HepG2 (cell line): Measurements from ENCODE around the gene NBPF20. TPM values are rescaled to one million over a fixed set of nuclear protein-coding genes. Genes with fewer than 3 reads are reported as not detected.
A peak's percentile ranks its signal among the peaks of the same experiment; 100 is the strongest.

Experiments
- CREM ChIP-seq, 2 experiments: sonication (generic) in 1 of 2; formaldehyde crosslinking in 1 of 2; IDR thresholded peaks; 2 replicates each; pipeline versions ENCODE4 v1.4.0 to v1.6.1; 2016 to 2020; ENCODE audit warnings: antibody characterized with exemption in 1 of 2, mild to moderate bottlenecking in 1 of 2, missing genetic modification reagents in 1 of 2
- HIVEP1 ChIP-seq: sonication (generic); formaldehyde crosslinking; IDR thresholded peaks from 2 replicates; pipeline ENCODE4 v1.4.0; 2020; ENCODE audit warnings: mild to moderate bottlenecking, missing genetic modification reagents
- HOXA5 ChIP-seq: sonication (generic); formaldehyde crosslinking; IDR thresholded peaks from 2 replicates; pipeline ENCODE4 v1.4.0; 2020; ENCODE audit warnings: missing genetic modification reagents
- KAT8 ChIP-seq: IDR thresholded peaks from 2 replicates; pipeline ENCODE4 v1.6.1; 2016; ENCODE audit warnings: missing genetic modification reagents, missing compliant biosample characterization
- KDM4B ChIP-seq: sonication (generic); formaldehyde crosslinking; IDR thresholded peaks from 2 replicates; pipeline ENCODE4 v1.4.0; 2020; ENCODE audit warnings: missing genetic modification reagents
- NFIC ChIP-seq: IDR thresholded peaks from 2 replicates; pipeline ENCODE4 v1.6.1; 2012; ENCODE audit warnings: mild to moderate bottlenecking, low read length, inconsistent platforms
- NFKBIZ ChIP-seq: IDR thresholded peaks from 2 replicates; pipeline ENCODE4 v1.6.1; 2018; ENCODE audit warnings: missing genetic modification reagents, missing compliant biosample characterization
- NR1H2 ChIP-seq: sonication (generic); formaldehyde crosslinking; IDR thresholded peaks from 2 replicates; pipeline ENCODE4 v1.8.1; 2022; ENCODE audit warnings: low read depth, missing genetic modification reagents, borderline replicate concordance
- PITX1 ChIP-seq: sonication (generic); formaldehyde crosslinking; IDR thresholded peaks from 2 replicates; pipeline ENCODE4 v1.5.1; 2020; ENCODE audit warnings: mild to moderate bottlenecking, missing genetic modification reagents
- SCMH1 ChIP-seq: sonication (generic); formaldehyde crosslinking; IDR thresholded peaks from 2 replicates; pipeline ENCODE4 v1.9.0; 2021; ENCODE audit warnings: missing genetic modification reagents, mild to moderate bottlenecking, borderline replicate concordance
- SMAD3 ChIP-seq: sonication (generic); formaldehyde crosslinking; IDR thresholded peaks from 2 replicates; pipeline ENCODE4 v1.4.0; 2020; ENCODE audit warnings: missing genetic modification reagents
- TEAD3 ChIP-seq: optimal IDR thresholded peaks from 2 replicates; pipeline ENCODE3; 2016; ENCODE audit warnings: borderline replicate concordance
- TFDP2 ChIP-seq: sonication (generic); formaldehyde crosslinking; IDR thresholded peaks from 2 replicates; pipeline ENCODE4 v1.4.0; 2020; ENCODE audit warnings: missing genetic modification reagents
- ZFYVE20 ChIP-seq: sonication (generic); formaldehyde crosslinking; IDR thresholded peaks from 2 replicates; pipeline ENCODE4 v1.8.0; 2023; ENCODE audit warnings: low read depth, mild to moderate bottlenecking, moderate library complexity, missing genetic modification reagents, borderline replicate concordance
- ZNF24 ChIP-seq: fragments of 450-650 bp; IDR thresholded peaks from 2 replicates; pipeline ENCODE4 v1.6.1; 2017; ENCODE audit warnings: antibody characterized with exemption, mild to moderate bottlenecking
- ZNF33A ChIP-seq: sonication (generic); formaldehyde crosslinking; IDR thresholded peaks from 2 replicates; pipeline ENCODE4 v1.5.1; 2020; ENCODE audit warnings: missing genetic modification reagents, mild to moderate bottlenecking, moderate library complexity, borderline replicate concordance
- ZNF382 ChIP-seq: sonication (generic); formaldehyde crosslinking; IDR thresholded peaks from 2 replicates; pipeline ENCODE4 v1.5.0; 2020; ENCODE audit warnings: missing genetic modification reagents, mild to moderate bottlenecking, borderline replicate concordance
- ZNF513 ChIP-seq: sonication (generic); formaldehyde crosslinking; conservative IDR thresholded peaks from 2 replicates; pipeline ENCODE4 v1.5.0; 2020; ENCODE audit warnings: missing genetic modification reagents
- ZNF639 ChIP-seq: conservative IDR thresholded peaks from 2 replicates; pipeline ENCODE4 v1.6.1; 2018; ENCODE audit warnings: missing genetic modification reagents
- ZNF704 ChIP-seq: sonication (generic); formaldehyde crosslinking; IDR thresholded peaks from 2 replicates; pipeline ENCODE4 v1.8.1; 2023; ENCODE audit warnings: mild to moderate bottlenecking, inconsistent platforms, moderate library complexity, missing genetic modification reagents, borderline replicate concordance
- polyA plus RNA-seq, 8 experiments: library from polyadenylated mRNA; depleted of rRNA in 3 of 8; stranded (reverse) in 7 of 8; unstranded in 1 of 8; fragments of >200 nt; fragmentation: Illumina TruSeq in 4 of 8; extraction: Trizol in 4 of 8; gene quantifications; 2 replicates each; pipeline versions ENCODE4 v1.2.1 to v1.2.3, GENCODE V29; 2011 to 2016; ENCODE audit warnings: low read depth in 4 of 8, missing spikeins in 1 of 8, mixed read lengths in 1 of 8; ENCODE audit not compliant: insufficient read depth in 1 of 8
- total RNA-seq, 5 experiments: library from RNA; depleted of rRNA; stranded (reverse); fragments of >200 nt; fragmentation: Illumina TruSeq; extraction: Trizol; gene quantifications; 2 replicates each; pipeline ENCODE4 v1.2.3, GENCODE V29; 2016; ENCODE audit warnings: low read depth in 1 of 5

NBPF20 gene
- total and polyA plus RNA-seq, 2 of the 13 experiments (the other 11 are each of a cell fraction or from before 2014, with no cell fraction given), result 3.0 to 3.1 TPM

GRCh38 chr1:145425436-145426029 lies at the start of gene NBPF20 (continued):
- TF ChIP-seq ZNF33A (CRISPR knock-in tag) (no peak), NFIC (no peak), ZNF704 (CRISPR knock-in tag) (no peak), ZNF513 (CRISPR knock-in tag) (no peak), SMAD3 (CRISPR knock-in tag) (peak; percentile 30; the same call in 1 of the 2 replicates), HIVEP1 (CRISPR knock-in tag) (0 out of 2 replicates have a peak, but pooled peaks have one; percentile 42), ZNF382 (no peak), NFKBIZ (no peak), SCMH1 (CRISPR knock-in tag) (no peak), KAT8 (peak; percentile 54), ZFYVE20 (CRISPR knock-in tag) (no peak), ZNF639 (CRISPR knock-in tag) (no peak), ZNF24 (no peak), TFDP2 (CRISPR knock-in tag) (peak; percentile 46), NR1H2 (CRISPR knock-in tag) (no peak), CREM (IDR thresholded peaks at IDR 0.05) (no peak), CREM (CRISPR knock-in tag; IDR thresholded peaks at IDR 0.05) (no peak), HOXA5 (CRISPR knock-in tag) (peak; percentile 52; the same call in 1 of the 2 replicates), TEAD3 (CRISPR knock-in tag) (no peak), KDM4B (no peak), PITX1 (CRISPR knock-in tag) (peak; percentile 90)
